Smooth muscle cell of the brain vasculature (primary cell): ENCODE measurements around the gene GUCY2D.
"Not testable (repeated sequence)": the region's sequence is repeated elsewhere in the genome, so short reads cannot be mapped to it uniquely, and the experiment has no call there.

Experiments used
- DNase-seq: peaks from one replicate; pipeline ENCODE4 v3.0.0-alpha.2; 2012; ENCODE audit warnings: low read depth, low spot score

GUCY2D gene

GRCh38 chr17:8016632-8017424 lies 14.4 kb downstream of the GUCY2D start:
- DNase-seq: no peak

- no peak for DNase-seq
These were observed 16.0 kb downstream of the GUCY2D start for GRCh38 chr17:8018436-8018835.

GRCh38 chr17:8019166-8019565 lies 16.8 kb downstream of the GUCY2D start:
- DNase-seq: no peak

GRCh38 chr17:8019665-8020650 lies 17.5 kb downstream of the GUCY2D start:
- DNase-seq: no peak

- no peak for DNase-seq
These were observed 18.6 kb downstream of the GUCY2D start for GRCh38 chr17:8020776-8021564.

- no peak for DNase-seq
These were observed 19.3 kb downstream of the GUCY2D start for GRCh38 chr17:8021565-8022359.

- no peak for DNase-seq
These were observed 20.1 kb downstream of the GUCY2D start for GRCh38 chr17:8022360-8023003.

GRCh38 chr17:8024161-8024560 lies 21.7 kb downstream of the GUCY2D start:
- not testable (repeated sequence) for DNase-seq

- DNase-seq: no peak
These were observed 22.9 kb downstream of the GUCY2D start for GRCh38 chr17:8025176-8025911.

GRCh38 chr17:8029121-8029520 lies 26.7 kb downstream of the GUCY2D start:
- no peak for DNase-seq

GRCh38 chr17:8031261-8031661 lies 28.8 kb downstream of the GUCY2D start:
- no peak for DNase-seq

GRCh38 chr17:8031950-8032349 lies 29.5 kb downstream of the GUCY2D start:
- no peak for DNase-seq

- no peak for DNase-seq
These were observed 30.0 kb downstream of the GUCY2D start for GRCh38 chr17:8032442-8032841.

GRCh38 chr17:8038954-8039610 lies 36.7 kb downstream of the GUCY2D start, which contains the start of gene ALOX15B:
Gene ALOX15B, plus strand, starts transcription at chr17:8039059. Its CDS starts 97 bp downstream, at chr17:8039156.
- no peak for DNase-seq

- DNase-seq: no peak
These were observed 37.3 kb downstream of the GUCY2D start for GRCh38 chr17:8039611-8040168.

GRCh38 chr17:8041249-8041928 lies 39.0 kb downstream of the GUCY2D start:
- no peak for DNase-seq

- DNase-seq: no peak
These were observed 39.6 kb downstream of the GUCY2D start for GRCh38 chr17:8041979-8042378.
